ENCODE data around the gene LOXHD1. TPM values are rescaled to one million over a fixed set of nuclear protein-coding genes. Genes with fewer than 3 reads are reported as not detected.
A peak's percentile ranks its signal among the peaks of the same experiment; 100 is the strongest.

Gene LOXHD1
- total RNA-seq, 1 experiment from 2014 or later: 0.35 TPM

- no peaks in the 10 kb centered on the region for H3K9me3 Mint-ChIP-seq
- DNase-seq (ENCODE audit: low spot score) (no peak), ATAC-seq (peak; percentile 58)
- CTCF ChIA-PET: interaction anchor here (0.7 to 3.8 kb wide), 22 partner anchors 10 to 285 kb away, joined by 3 to 23 read pairs (median 6); partner anchors contain the start of gene LOXHD1
- no peak overlapping the region for H3K27ac Mint-ChIP-seq
- TF ChIP-seq ZNF423 (CRISPR knock-in tag; IDR thresholded peaks at IDR 0.05) (no peak), GRHL2 (CRISPR knock-in tag; IDR thresholded peaks at IDR 0.05; ENCODE audit: insufficient replicate concordance, severe bottlenecking) (no peak), TEAD4 (CRISPR knock-in tag; IDR thresholded peaks at IDR 0.05) (no peak), RORB (CRISPR knock-in tag; IDR thresholded peaks at IDR 0.05) (no peak), EMX1 (CRISPR knock-in tag; IDR thresholded peaks at IDR 0.05) (no peak), ZNF138 (CRISPR knock-in tag; conservative IDR thresholded peaks at IDR 0.05) (no peak), NR3C1 (CRISPR knock-in tag; conservative IDR thresholded peaks at IDR 0.05; ENCODE audit: low read depth) (no peak), CDX4 (CRISPR knock-in tag; IDR thresholded peaks at IDR 0.05; ENCODE audit: borderline replicate concordance) (no peak), AR (CRISPR knock-in tag; IDR thresholded peaks at IDR 0.05) (no peak)
- TF ChIP-seq, protein P1, sequence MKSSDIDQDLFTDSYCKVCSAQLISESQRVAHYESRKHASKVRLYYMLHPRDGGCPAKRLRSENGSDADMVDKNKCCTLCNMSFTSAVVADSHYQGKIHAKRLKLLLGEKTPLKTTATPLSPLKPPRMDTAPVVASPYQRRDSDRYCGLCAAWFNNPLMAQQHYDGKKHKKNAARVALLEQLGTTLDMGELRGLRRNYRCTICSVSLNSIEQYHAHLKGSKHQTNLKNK (CRISPR knock-in tag; IDR thresholded peaks at IDR 0.05): no peak
- TF ChIP-seq, protein P2, sequence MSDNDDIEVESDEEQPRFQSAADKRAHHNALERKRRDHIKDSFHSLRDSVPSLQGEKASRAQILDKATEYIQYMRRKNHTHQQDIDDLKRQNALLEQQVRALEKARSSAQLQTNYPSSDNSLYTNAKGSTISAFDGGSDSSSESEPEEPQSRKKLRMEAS (CRISPR knock-in tag; IDR thresholded peaks at IDR 0.05): no peak
- TF ChIP-seq, protein P3, sequence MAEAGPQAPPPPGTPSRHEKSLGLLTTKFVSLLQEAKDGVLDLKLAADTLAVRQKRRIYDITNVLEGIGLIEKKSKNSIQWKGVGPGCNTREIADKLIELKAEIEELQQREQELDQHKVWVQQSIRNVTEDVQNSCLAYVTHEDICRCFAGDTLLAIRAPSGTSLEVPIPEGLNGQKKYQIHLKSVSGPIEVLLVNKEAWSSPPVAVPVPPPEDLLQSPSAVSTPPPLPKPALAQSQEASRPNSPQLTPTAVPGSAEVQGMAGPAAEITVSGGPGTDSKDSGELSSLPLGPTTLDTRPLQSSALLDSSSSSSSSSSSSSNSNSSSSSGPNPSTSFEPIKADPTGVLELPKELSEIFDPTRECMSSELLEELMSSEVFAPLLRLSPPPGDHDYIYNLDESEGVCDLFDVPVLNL (CRISPR knock-in tag; IDR thresholded peaks at IDR 0.05; ENCODE audit: borderline replicate concordance, low read depth): no peak
- TF ChIP-seq, protein P4, sequence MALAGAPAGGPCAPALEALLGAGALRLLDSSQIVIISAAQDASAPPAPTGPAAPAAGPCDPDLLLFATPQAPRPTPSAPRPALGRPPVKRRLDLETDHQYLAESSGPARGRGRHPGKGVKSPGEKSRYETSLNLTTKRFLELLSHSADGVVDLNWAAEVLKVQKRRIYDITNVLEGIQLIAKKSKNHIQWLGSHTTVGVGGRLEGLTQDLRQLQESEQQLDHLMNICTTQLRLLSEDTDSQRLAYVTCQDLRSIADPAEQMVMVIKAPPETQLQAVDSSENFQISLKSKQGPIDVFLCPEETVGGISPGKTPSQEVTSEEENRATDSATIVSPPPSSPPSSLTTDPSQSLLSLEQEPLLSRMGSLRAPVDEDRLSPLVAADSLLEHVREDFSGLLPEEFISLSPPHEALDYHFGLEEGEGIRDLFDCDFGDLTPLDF (CRISPR knock-in tag; IDR thresholded peaks at IDR 0.05): no peak
- POLR2A ChIA-PET: interaction anchor here (0.8 kb wide), 1 partner anchor 10 kb away, joined by 3 read pairs; no protein-coding TSS in a partner anchor
- no peaks in the 10 kb centered on the region for H3K36me3 Mint-ChIP-seq
- no peaks in the 10 kb centered on the region for H3K27me3 Mint-ChIP-seq (ENCODE audit: low read depth)
- H3K4me3 Mint-ChIP-seq: no peak overlapping the region
- peaks cover 33% of the 10 kb centered on the region for H3K4me1 Mint-ChIP-seq
Observed at GRCh38 chr18:46458472-46458871, 198.5 kb downstream of the LOXHD1 start.

DNA sequence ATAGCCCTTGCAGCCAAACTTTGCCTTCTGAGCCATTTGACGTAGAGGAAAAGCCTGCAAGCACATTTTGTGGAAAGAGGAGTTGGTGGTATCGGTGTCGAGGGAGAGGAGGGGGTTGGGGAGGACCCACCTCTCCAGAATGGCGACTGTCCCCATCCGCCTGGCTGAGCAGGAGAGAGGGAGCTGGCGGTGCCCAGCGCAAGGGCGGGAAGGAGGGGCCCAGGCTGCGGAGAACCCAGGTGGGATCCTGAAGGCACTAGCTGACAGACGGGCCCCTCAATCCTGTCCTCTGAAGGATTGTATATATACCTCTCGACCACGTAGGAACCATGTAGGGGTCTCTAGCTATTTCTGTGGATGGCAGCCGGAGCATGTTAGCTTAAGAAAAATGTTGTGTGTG, 200.3 kb downstream of the LOXHD1 start:
- ChIA-PET CTCF (interaction anchor here (1.0 to 3.2 kb wide), 5 partner anchors 10 to 201 kb away, joined by 3 to 21 read pairs (median 9); partner anchors contain the start of gene LOXHD1), POLR2A (no interaction called here)
- Mint-ChIP-seq H3K4me3 (no peak overlapping the region), H3K27me3 (ENCODE audit: low read depth) (no peaks in the 10 kb centered on the region), H3K9me3 (peaks cover 3% of the 10 kb centered on the region), H3K36me3 (peaks cover 8% of the 10 kb centered on the region), H3K27ac (no peak overlapping the region), H3K4me1 (peaks cover 26% of the 10 kb centered on the region)
- no peak for DNase-seq (ENCODE audit: low spot score)
- no peak for TF ChIP-seq IRF2 (CRISPR knock-in tag; IDR thresholded peaks at IDR 0.05; ENCODE audit: borderline replicate concordance, low read depth)
- TF ChIP-seq, protein P3 (CRISPR knock-in tag; IDR thresholded peaks at IDR 0.05; ENCODE audit: borderline replicate concordance, low read depth): no peak
- no peak for TF ChIP-seq CREB1 (CRISPR knock-in tag; IDR thresholded peaks at IDR 0.05)
- TF ChIP-seq NR1H2 (CRISPR knock-in tag; IDR thresholded peaks at IDR 0.05): no peak
- no peak for TF ChIP-seq ATF1 (CRISPR knock-in tag; IDR thresholded peaks at IDR 0.05)
- no peak for TF ChIP-seq GRHL2 (CRISPR knock-in tag; IDR thresholded peaks at IDR 0.05; ENCODE audit: insufficient replicate concordance, severe bottlenecking)
- no peak for TF ChIP-seq ELF4 (CRISPR knock-in tag; IDR thresholded peaks at IDR 0.05; ENCODE audit: low read depth)
- TF ChIP-seq ZNF138 (CRISPR knock-in tag; conservative IDR thresholded peaks at IDR 0.05): no peak
- TF ChIP-seq OVOL2 (CRISPR knock-in tag; IDR thresholded peaks at IDR 0.05; ENCODE audit: borderline replicate concordance): no peak
- no peak for TF ChIP-seq JAZF1 (CRISPR knock-in tag; IDR thresholded peaks at IDR 0.05)
- no peak for TF ChIP-seq NFATC4 (CRISPR knock-in tag; IDR thresholded peaks at IDR 0.05)
- TF ChIP-seq ZNF263 (CRISPR knock-in tag; IDR thresholded peaks at IDR 0.05; ENCODE audit: low read depth): no peak
- no peak for TF ChIP-seq CREM (CRISPR knock-in tag; IDR thresholded peaks at IDR 0.05)
- TF ChIP-seq, protein P5, sequence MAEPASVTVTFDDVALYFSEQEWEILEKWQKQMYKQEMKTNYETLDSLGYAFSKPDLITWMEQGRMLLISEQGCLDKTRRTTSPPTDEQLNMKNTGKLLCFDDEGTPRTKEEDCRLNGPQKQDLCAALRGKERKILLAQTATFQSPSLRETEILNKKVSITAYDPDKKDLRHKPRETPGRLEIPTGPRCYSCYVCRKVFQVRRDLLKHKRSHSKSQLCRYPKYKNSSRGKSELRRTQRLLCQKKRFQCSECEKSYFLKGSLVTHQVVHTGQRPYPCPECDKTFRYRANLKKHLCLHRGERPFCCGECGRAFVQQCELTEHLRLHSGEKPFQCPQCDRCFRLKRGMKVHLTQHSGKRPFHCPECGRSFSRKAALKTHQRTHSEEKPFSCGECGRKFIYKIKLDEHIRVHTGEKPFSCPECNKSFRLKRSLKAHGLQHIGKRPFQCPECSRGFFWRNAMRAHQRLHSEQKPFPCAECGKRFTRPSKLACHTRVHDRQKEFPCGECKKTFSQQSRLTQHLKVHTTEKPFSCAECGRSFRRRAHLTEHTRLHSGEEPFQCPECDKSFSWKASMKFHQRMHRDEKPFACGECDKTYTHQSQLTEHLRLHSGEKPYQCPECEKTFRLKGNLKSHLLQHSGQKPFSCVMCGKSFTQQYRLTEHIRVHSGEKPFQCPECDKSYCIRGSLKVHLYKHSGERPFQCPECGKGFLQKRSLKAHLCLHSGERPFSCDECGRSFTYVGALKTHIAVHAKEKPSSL (CRISPR knock-in tag; conservative IDR thresholded peaks at IDR 0.05): no peak
- TF ChIP-seq RELA (CRISPR knock-in tag; IDR thresholded peaks at IDR 0.05; ENCODE audit: borderline replicate concordance): no peak
- no peak for ATAC-seq
